Activated T-cell treated with anti-CD3 and anti-CD28 coated beads, Interleukin-2, amount 50 U/mL, for 1 hour (primary cell): ENCODE results near the gene TMSB10.

ENCODE experiments used
- DNase-seq: peaks from one replicate; pipeline ENCODE4 v3.0.0-alpha.2; 2020

TMSB10 gene

DNA sequence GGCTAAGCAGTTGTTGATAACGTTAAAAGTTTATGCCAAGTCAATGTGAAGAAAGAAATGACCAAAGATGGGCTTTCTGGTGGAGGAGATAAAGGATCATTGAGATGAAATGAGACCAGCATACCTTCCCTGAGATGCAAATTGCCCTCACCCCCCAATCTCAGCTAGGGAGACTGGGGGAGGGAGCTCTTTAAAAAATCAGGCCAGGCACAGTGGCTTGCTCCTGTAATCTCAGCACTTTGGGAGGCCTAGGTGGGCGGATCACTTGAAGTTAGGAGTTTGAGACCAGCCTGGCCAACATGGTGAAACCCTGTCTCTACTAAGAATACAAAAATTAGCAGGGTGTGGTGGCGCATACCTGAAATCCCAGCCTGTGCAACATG is 34.6 kb downstream of the TMSB10 start:
- no peak for DNase-seq

DNA sequence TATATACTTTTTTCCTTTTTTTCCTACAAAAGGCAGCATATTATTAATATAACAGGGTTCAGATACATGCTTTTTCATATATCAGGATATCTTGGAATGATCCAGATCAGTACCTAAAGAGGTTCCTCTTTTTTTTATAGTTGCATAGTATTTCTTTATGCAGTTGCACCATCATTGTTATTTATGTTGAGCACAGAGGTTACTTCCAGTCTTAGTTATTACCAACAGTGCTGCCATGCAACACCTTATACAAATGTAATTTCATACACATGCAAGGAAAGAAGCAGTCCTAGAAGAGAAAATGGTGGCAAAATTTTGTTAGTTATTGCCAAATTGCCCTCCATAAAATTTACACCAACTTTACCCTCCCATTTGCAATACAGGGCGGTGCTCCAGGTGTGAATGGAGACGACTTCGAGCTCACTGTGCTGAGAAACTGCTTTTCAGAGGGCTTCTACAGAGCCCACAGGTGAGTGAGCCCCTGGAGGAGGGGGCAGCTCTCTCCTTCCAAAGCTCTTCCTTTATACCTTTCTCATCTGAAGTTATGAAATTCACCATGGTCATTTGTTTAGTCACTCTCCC is 35.5 kb downstream of the TMSB10 start:
- DNase-seq = no peak

DNA sequence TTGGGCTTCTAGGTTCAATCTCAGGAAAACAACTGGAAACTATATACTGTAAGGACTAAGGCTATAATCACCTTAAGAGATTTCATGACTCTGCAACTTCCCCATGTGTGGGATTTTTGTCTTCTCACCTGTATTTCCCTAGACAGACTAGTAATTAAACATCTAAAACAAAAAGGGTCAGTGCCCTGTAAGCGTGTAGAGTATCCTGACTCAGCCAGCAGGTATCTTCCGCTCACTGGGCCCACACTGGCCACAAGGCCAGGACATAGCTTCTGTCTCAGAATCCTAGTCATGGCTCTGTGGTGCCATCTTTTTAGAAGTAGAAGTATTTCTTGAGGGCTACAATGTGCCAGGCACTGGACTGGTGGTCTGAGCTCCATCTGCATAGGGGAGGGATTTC is 36.7 kb downstream of the TMSB10 start:
- DNase-seq = no peak

GRCh38 chr2:84942964-84943421 is 37.5 kb downstream of the TMSB10 start:
- no peak for DNase-seq

DNA sequence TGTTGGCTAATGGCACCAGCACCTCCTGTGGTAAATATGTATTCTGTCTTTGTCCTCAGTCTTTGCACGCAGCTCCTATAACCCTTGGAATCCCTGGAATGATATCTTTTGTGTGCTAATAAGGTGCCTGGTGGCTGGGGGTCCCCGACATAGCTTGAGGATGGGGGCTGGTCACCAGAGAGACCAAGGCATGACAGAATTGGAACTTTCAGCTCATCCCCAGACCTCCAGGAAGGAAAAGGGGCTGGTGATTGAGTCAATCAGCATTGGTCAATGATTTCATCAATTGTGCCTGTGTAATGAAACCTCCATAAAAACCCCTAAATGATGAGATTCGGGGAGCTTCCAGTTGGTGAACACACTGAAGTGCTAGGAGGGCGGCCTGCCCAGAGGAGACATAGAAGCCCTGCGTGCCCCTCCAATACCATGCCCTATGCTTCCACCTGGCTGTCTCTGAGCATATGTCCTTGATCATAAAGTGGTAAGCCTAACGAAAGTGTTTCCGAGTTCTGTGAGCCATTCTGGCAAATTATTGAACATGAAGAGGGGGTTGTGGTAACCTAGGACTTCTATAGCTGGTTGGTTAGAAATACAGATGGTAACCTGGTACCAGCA is 38.9 kb downstream of the TMSB10 start:
- DNase-seq = no peak

GRCh38 chr2:84945838-84946203 is 40.4 kb downstream of the TMSB10 start:
- DNase-seq = peak; percentile 30

GRCh38 chr2:84946204-84947009 is 41.0 kb downstream of the TMSB10 start:
- peak; percentile 60 for DNase-seq

GRCh38 chr2:84947010-84947593 is 41.6 kb downstream of the TMSB10 start:
- DNase-seq = no peak

DNA sequence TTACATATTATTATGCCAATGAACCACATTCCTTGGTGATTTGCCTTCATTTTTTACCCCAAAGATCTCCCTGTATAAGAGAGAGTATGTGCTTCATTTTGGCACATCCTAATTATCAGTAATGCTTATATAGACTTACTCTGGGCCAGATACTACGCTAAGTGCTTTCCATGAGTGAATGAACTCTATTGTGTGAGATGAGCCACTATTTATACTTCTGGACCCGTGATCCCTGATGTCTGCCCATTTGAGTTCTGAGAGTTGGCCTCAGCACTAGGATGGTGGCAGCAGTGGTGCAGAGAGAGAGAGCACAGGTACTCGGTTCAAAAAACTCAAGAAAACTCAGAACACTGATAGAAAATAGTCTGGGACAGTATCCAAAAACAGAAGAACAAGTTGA is 48.1 kb downstream of the TMSB10 start:
- DNase-seq = no peak

DNA sequence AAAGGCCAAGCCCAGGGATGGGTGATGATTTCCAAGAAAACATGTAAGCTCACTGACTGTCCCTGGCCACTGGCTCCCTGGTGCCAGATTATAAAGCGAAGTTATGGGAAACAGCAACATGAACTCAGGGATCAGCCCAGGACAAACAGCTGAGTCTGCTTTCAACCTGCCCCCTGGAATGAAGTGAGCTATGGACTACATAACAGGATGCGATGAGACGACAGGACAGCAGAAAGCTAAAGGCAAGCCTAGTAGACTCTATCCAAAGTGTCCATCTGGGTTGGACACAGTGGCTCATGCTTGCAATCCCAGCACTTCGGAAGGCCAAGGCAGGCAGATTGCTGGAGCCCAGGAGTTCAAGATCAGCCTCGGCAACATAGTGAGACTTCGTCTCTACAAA is 48.9 kb downstream of the TMSB10 start:
- DNase-seq = no peak
